GM19452 (cell line): ENCODE data around the gene ELFN2.
"Not testable (repeated sequence)": the region's sequence is repeated elsewhere in the genome, so short reads cannot be mapped to it uniquely, and the experiment has no call there.

Experiments used
- ATAC-seq: cut with Tn5 transposase; IDR thresholded peaks from one replicate; pipeline ENCODE4 v1.9.1; 2021; ENCODE audit not compliant: unreplicated experiment

ELFN2 gene

DNA sequence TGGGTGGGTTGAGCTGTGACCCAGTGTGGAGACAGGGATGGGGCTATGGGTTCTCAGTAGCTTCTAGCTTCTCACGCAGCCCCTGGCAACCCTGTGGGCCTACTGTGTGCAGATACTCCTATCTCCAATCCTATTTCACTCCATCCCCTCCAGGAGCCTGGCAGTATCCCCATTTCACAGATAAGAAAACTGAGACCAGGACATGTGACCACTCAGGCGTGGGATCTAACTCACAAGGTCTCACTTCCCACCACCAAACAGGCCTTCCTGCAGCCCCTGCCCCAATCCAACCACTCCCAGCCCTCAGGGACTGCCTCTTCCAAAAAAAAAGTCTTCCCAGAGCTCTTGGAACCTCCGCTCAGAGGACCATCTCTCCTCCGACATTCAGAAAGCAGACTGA, 15.6 kb downstream of the ELFN2 start:
- ATAC-seq = no peak

DNA sequence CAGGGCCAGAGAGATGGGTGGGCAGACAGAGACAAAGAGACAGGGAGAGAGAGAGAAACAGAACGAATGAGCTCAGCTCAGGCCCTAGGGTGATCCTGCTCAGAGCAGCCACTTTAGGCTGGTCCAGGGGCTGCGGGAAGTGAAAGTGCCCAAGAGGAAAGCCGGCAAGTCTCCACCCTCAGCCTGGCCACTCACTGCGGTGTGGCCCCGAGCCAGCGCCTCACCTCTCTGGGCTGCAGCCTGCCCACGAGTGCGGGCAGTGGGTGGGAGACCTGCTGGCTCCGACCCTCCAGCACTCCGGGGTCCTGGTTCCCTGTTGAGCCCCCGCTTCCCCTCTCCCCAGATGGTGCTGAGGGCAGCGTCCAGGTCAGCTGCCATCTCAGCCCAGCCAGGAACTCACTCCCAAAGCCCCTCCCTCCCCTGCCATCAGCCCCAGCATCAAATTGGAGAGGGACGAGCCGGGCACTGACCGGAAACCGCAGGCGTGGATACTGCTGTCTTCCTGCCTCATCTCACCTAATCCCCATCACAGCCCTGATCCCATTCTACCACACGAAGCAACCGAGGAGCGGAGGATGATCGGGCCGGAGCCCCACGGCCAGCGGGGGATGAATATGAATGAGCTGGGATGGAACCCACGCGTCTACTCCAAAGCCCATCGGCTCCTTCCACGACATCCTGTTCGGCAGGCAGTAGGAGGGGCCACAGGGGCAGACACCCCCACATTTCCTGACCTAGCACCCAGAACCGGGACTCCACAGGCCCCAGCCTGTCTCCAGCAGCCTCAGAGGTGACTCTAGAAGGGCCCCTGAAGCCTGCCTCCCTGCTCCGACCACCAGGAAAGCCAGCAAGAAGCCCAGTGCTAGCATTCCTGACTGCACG, 16.9 kb downstream of the ELFN2 start:
- ATAC-seq = no peak

DNA sequence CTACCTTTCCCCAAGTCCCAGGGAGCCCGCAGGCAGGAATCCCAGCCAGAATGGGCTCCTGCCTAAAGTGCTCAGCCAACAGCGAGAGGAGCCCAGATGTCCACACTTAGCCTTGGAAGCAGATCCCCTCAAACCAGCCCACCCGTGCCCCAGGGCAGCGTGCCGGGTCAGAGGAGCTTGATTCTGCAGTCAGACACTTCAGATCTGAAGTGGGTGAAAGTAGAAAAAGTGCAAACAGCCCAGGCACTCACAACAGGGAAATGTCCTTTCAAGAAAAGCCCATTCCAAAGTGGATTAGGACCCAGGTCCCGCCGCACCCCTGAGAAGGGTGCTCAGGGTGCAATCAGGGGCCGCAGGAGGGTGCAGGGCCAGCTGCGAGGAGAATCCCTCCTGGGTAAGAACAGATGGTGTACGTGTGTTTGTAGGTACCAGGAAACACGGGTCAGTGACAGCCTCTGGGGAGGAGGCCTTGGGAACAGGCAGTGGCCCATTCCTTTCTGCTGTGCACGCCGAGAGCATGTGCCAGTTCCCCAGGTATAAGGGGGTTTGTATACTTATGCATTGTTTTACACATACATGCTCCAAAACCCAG, 17.7 kb downstream of the ELFN2 start:
- ATAC-seq = no peak

DNA sequence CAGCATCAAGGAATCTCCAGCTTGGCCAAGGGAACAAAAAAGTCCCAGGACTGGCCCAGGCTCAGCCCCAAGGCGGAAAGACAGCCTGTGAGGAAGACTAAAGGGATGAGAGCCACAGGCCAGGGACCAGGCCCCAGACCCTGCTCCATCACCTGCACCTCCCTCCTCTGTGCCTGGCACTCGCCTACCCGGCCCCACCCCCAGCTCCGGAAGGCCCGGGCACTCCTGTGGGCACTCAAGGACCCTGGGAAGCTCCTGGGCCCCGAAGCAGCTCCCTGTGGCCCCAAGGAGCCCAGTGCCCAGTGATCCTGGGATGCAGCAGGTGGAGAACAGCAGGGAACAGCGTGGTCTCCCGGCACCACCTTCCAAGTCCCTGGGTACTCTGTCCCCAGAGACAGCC, 18.2 kb downstream of the ELFN2 start:
- ATAC-seq = no peak

DNA sequence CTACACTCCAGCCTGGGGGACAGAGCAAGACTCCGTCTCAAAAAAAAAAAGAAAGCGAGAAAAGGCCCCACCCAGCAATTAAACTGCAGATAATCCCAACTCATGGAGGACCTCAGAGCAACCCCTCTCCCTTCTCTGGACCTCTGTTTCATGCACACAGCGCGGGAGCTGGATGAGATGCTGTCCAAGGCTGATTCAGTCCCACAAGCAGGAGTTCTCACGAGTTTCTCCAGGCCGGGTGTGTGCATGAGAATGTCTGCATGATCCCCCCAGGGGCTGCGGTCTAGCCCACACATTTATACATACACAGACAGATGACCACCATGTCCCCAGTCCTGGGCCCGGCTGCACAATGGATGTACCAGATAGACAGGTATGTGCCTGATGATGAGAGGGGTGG, 19.4 kb downstream of the ELFN2 start:
- no peak for ATAC-seq

DNA sequence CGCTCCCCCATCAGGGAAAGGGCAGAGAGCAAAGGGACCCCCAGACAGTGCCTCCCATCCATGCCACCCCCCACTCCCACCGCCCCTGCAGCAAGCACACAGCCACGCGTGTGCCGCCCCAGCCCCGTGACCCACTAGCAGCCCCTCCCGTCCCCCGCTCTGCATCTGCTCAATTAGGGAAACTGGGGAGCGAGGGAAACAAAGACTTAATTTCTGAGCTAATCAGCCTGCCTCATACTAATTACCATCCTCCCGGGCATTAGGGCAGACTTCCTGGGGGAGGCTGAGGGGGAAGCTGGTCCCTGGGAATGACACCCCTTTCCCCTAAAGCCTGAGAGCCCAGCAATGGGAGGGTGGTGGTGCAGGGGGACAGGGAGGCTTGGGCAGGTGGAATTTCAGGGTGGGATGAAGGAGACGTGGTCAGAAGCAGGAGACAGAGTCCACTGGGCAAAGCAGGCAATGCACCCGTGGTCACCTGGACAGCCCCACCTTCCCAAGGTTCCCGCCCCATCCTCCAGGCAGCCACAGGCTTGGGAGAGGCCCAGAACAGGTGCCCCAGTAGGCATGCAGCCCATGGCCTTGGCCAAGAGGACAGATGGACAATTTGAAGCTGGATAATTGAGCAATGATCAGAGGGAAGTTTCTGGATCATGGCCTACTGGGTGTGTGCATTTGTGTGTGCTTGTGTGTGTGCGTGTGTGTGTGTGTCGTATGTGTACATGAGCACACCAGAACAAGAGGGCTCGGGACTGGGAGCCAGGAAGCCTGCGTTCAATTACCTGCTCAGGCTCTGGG, 20.6 kb downstream of the ELFN2 start:
- no peak for ATAC-seq

DNA sequence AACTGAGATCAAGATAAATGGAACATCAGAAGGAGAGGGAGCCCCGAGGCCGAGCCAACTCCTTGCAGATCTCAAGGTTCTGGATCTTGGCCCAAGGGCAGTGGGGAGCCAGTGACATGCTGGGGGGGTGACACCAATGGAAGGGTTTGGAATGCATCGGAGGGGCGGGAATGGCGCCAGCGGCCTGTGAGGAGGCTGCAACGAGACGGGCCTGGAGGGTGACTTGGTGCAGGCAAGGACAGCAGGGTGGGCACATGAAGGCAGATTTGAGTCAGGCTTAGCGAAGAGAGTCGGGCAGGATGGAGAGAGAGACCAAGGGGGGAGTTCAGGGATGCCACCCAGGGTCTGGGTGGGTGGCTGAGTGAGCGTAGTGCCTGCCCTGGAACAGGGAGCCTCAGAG, 23.2 kb downstream of the ELFN2 start:
- no peak for ATAC-seq

DNA sequence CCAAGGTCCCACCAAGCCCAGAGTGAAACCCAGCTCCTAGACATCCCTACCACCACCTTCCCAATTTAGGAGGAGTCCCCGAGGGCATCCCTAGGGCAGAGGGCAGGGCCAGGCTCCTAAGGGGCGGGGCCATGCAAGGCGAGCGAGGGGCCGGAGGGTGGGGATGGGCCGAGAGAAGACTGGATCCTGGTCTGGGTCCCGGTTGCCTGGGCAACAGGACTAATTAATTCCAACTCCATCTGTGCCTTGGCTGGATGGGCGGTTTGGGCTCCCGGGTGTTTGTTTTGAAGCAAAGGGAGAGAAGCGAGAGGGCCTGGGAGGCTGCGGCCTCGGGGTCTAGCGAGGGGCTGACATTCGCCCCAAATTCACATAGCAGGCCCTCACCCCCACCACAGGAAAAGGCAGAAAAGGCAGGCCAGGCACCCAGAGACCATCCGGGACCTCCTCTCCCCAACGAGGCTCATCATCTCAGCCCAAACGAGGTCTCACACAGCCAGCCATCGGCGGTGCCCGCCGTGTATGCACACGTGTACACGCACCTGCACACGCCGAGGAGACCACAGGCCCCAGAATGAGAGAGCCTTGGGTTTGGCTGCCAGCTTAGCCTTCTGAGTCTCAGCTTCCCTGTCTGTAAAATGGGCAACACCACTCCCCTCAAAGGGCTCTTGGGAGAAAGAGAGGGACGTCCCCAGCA, 23.9 kb downstream of the ELFN2 start:
- ATAC-seq = no peak

DNA sequence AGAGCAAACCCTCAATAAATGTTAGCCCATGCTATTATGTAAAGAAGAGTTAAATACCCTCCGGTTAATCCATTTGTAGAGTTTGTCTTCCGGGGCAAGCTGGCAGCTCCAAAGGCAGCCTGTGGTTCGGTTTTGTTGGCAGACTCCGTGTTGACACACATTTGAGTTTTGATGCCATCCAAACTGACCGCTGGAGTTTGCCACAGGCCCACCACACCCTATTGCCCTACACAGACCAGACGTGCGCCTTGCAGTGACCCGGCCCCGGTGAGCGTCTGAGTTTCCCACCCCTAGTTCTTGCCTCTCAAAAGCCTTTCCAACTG, 25.1 kb downstream of the ELFN2 start:
- ATAC-seq = no peak

DNA sequence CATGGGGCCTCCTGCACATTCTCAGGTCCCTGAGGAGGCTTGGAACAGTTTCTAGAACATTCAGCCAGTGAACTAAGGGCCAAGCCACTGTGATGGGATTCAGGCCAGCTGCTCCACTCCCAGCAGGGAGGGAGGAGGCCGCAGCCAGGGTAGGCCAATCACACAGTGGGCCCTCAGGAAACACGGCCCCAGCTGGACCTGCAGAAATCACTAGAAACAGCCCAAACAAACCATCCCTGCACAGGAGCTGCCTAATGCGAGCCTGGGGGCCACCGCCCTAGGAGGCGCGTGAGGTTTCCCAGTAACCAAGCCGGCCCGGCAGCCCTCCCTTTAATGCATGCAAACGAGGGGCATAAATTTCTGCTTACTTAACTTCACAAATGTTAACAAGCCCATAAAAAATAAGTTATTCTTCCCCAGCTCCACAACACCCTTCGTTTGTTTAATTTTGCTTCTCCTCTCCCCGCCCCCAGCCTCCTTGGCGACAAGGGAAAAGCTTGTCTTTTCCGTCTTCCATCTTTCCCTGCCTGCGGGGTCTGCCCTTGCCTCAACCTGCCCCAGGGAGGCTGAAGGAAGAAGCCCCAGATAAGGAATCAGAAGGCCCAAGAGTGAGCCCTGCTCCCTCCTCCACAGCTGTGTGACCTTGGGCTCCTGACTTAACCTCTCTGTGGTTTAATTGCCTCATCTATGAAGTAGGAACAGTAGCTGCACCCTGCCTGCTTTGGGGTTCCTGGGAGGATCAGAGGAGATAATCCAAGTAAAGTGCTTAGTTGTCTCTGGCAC, 25.7 kb downstream of the ELFN2 start:
- ATAC-seq = no peak

DNA sequence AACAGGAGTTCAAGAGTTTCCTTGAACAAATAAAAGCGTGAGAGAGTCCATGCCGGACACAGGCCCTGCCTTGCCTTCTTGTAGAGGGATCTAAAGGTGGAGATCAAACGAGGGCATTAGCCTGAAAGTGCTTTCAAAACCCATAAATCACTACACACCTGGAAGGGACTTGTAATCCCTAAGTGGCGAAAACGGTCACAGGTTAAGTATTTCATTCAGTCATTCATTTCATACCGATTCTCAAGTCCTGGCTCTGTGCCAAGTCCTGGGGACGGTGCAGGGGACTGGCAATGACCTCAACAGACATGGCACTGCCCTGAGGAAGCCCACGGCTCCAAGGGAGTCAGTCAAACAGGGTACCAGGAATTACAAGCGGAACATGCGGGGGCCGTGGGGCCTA, 26.6 kb downstream of the ELFN2 start:
- no peak for ATAC-seq

DNA sequence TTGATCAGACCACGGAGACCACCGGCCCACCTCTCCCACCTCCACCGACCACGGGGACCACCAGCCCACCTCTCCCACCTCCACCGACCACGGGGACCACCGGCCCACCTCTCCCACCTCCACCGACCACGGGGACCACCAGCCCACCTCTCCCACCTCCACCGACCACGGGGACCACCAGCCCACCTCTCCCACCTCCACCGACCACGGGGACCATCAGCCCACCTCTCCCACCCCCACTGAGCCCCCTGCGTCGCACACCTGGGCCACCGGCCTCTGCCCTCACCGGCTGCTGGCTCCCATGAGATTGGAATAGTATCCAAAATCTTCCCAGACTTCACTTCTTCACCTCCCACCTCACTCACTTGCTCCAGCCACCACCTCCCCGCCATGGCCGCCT, 27.8 kb downstream of the ELFN2 start:
- ATAC-seq = not testable (repeated sequence)

DNA sequence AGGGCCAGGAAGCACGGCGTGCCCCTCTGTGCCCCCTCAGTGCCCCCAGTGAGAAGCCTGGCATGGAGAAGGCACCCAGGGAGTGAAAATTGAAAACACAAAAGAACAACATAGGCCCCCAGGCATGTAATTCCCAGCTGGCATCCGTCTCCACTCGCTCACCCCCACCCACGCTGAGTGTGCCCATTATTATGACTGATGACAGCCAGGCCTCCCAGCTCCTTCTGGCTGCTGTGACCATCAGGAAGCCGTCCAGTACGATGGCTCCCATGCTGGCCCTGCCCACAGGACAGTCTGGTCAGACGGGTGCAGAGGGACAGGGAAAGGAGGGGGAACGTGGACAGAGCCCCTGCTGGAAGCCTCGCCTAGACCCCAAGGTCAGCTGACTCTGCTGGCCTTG, 30.1 kb downstream of the ELFN2 start:
- ATAC-seq = no peak

DNA sequence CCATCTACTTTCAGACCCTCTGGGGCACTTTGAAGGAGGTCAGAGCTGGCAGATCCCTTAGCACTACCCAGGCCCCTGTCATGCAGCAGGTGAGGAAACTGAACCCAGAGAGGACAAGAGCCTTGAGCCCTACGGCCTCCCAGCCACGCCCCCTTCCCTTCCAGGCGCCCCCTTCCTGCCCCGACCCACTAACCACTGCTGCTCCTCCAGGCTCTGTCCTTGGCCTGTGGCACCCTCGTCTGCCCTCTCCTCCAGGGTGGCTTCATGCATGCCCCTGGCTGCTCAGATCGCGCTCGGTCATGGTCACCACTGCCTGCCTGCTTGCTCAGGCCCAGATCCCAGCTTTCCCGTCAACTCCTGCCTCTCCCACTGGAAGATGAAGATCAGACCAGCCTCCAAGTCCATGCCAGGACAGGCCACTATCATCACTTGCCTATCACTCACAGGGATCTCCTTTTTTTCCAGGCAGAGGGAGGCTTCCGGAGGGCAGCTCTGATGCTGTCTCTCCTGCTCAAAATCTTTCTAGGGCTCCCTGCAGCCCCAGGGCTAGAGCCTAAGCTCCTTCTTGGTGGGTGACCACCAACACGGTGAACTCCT, 30.7 kb downstream of the ELFN2 start:
- no peak for ATAC-seq

DNA sequence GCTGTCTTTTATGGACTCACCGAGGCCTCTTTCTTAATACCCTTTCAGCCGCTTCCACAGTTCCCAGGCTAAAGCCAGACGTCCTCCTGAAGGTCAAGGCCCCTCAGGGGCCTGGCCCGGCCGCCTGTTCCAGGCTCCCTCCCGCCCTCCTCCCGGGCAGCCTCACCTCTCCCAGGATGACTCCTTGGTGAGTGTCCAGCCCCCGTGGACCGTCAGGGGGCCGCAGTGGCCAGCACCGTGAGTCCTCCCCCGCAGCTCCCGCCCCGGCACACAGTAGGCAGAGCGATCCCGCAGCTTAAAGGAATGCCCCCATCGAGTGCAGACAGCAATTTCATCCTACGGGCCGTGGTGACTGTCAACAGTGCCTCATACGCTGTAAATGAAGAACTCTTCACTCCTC, 32.9 kb downstream of the ELFN2 start:
- no peak for ATAC-seq

DNA sequence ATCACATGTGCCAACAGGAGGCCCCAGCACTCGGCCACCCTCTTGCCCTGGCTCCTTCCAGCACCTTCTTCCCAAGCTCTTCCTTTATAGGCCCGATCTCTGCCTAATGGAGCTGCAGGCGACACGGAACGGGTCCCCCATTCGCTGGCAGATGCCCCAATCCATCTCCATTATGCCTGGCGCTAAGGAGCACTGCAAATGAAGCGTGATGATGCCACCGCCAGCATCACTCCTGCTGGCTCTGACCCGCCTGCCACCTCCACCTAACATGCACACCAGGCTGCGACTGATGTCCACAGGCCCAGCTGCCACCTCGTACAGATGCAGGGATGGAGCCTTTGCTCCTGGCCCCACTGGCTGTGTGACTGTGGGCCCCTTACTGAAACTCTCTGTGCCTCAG, 33.5 kb downstream of the ELFN2 start:
- no peak for ATAC-seq

DNA sequence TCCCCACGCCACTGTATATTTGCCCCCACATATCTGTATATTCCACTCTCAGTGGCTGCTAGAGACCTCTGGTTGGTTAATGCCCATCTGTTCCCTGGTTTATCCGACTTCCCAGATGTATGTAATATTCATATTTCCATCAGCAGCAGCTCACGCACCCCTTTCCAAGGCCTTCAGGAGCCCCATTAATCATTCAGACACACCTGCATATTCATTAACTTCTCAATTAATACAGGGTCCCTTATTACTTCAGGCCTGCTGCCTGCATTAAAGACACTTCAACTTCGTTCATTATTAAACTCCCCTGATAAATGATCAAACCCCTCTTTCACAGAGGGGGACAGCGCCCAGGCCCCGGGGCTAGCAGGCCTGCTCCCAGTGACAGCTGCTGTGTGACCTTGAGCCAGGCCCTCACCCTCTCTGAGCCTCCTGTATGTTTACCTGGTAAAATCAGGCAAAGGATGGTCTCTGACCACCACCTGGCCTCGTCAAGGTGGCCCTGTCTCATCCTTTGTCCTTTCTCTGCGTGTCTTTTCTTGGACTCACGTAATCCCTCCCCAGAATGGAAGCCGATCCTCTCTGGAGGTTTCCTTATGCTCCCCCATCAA, 34.5 kb downstream of the ELFN2 start:
- no peak for ATAC-seq

DNA sequence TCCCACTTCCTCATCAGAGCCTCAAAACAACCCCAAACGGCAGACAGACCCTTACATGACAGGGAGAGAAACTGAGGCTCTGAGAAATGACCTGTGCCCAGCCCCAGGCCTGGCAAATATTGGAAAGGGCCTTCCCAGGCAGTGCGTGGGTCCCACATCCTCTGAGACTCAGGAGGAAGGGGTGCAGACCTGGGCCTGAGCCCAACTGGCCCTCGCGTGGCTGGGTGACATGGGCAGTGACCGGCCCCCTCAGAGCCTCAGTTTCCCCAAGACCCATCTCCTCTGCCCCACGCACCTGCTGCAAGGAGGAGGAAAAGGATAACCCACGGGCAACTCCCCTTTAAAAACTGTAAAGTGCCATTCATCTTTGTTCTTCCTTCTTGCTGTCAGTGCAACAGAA, 35.6 kb downstream of the ELFN2 start:
- no peak for ATAC-seq

DNA sequence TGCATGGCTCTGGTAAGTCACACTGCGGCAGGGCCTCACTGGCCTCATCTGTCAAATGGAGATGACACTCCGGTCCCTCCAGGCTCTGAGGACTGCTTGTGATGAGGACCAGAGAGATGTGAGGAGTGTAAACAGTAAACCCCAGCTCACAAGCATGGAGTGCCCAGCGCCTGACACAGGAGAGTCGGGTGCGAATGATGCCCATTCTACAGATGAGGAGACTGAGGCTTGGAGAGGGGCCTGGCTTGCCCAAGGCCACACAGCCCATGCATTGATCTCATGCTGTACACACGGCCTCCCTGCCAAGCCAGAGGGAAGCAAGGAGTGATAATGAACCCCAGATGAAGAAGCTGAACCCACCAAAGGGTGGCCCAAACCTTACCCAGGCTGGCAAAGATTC, 37.2 kb downstream of the ELFN2 start:
- no peak for ATAC-seq

DNA sequence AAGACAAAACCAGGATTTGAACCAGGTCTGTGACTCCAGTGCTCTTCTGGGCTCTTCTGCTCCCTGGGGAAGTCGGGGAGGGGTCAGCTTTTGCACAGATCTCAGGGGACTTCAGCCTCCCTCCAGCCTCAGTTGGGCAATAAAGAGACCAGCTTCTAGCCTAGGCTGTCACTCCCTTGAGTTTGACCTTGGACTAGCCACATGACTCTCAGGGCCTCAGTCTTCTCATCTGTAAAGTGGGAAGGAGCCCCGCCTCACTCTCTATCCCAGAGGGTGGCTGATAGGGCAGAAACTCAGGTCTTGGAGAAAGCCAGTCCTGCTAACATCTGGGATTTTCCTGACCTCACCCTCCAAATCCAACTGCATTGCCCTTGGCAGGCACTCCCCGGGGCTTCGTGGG, 38.7 kb downstream of the ELFN2 start:
- ATAC-seq = no peak
